K562 (cell line): ENCODE results near the gene FBLIM1. TPM values are rescaled to one million over a fixed set of nuclear protein-coding genes. Genes with fewer than 3 reads are reported as not detected.

Experiments
- polyA plus RNA-seq, 8 experiments: library from polyadenylated mRNA; depleted of rRNA in 4 of 8; stranded (reverse) in 5 of 8; unstranded in 3 of 8; fragments of >200 nt; fragmentation: Nextera tagmentation in 2 of 8; fragmentation: Illumina TruSeq in 1 of 8; extraction: Ambion mirVana in 2 of 8; extraction: Trizol in 1 of 8; gene quantifications; 2 replicates each; pipeline versions ENCODE4 v1.2.1 to v1.2.3, GENCODE V29; 2011 to 2014; ENCODE audit warnings: inconsistent platforms in 1 of 8, missing spikeins in 1 of 8
- total RNA-seq, 7 experiments: library from RNA; depleted of rRNA in 6 of 7; stranded (reverse); fragments of >200 nt in 6 of 7; fragmentation: Illumina TruSeq in 2 of 7; extraction: Trizol in 2 of 7; gene quantifications; 2 replicates each; pipeline versions ENCODE4 v1.2.1 to v1.2.3, GENCODE V29; 2011 to 2021; ENCODE audit warnings: low replicate concordance in 1 of 7

Gene FBLIM1
- total and polyA plus RNA-seq, 9 of the 15 experiments (the other 6 are each of a cell fraction or from before 2014, with no cell fraction given), result 0.14 to 0.24 TPM; not detected in 7

Other genes starting within 250 kb of the FBLIM1 start
Only the 7 nearest of the 11 such genes appear.
- not detected in 2 replicates for gene AGMAT, start 173.7 kb upstream of the FBLIM1 start, total RNA-seq (2014; rRNA removed)
- gene AGMAT, start 173.7 kb upstream of the FBLIM1 start, total RNA-seq (2014; rRNA removed; fragmentation: Illumina TruSeq; extraction: Trizol), result not detected in 2 replicates
- not detected in 2 replicates for gene AGMAT, start 173.7 kb upstream of the FBLIM1 start, total RNA-seq (2015; rRNA removed; fragmentation: Illumina TruSeq; extraction: Trizol)
- gene AGMAT, start 173.7 kb upstream of the FBLIM1 start, total RNA-seq (2021), result 0.07 TPM in 1 of 2 replicates, not detected in the other
- gene AGMAT, start 173.7 kb upstream of the FBLIM1 start, polyA plus RNA-seq (2011; rRNA removed), result not detected in 2 replicates
- not detected in 2 replicates for gene AGMAT, start 173.7 kb upstream of the FBLIM1 start, polyA plus RNA-seq (2014; fragmentation: Illumina TruSeq; extraction: Trizol)
- gene AGMAT, start 173.7 kb upstream of the FBLIM1 start, polyA plus RNA-seq (2014; fragmentation: Nextera tagmentation; extraction: Ambion mirVana), result not detected
- gene AGMAT, start 173.7 kb upstream of the FBLIM1 start, polyA plus RNA-seq (2014; rRNA removed), result not detected in 2 replicates
- 21.2 and 31.5 TPM in 2 replicates for gene DDI2, start 141.3 kb upstream of the FBLIM1 start, total RNA-seq (2014; rRNA removed)
- gene DDI2, start 141.3 kb upstream of the FBLIM1 start, total RNA-seq (2014; rRNA removed; fragmentation: Illumina TruSeq; extraction: Trizol), result 29.3 and 31.8 TPM in 2 replicates
- gene DDI2, start 141.3 kb upstream of the FBLIM1 start, total RNA-seq (2015; rRNA removed; fragmentation: Illumina TruSeq; extraction: Trizol), result 23.6 and 23.9 TPM in 2 replicates
- 48.4 and 50.1 TPM in 2 replicates for gene DDI2, start 141.3 kb upstream of the FBLIM1 start, total RNA-seq (2021)
- gene DDI2, start 141.3 kb upstream of the FBLIM1 start, polyA plus RNA-seq (2011; rRNA removed), result 14.5 and 16.3 TPM in 2 replicates
- gene DDI2, start 141.3 kb upstream of the FBLIM1 start, polyA plus RNA-seq (2014; fragmentation: Illumina TruSeq; extraction: Trizol), result 27.4 and 32.0 TPM in 2 replicates
- gene DDI2, start 141.3 kb upstream of the FBLIM1 start, polyA plus RNA-seq (2014; fragmentation: Nextera tagmentation; extraction: Ambion mirVana), result 1 to 10 TPM; 6.5 to 7.3 TPM
- 17.1 and 19.1 TPM in 2 replicates for gene DDI2, start 141.3 kb upstream of the FBLIM1 start, polyA plus RNA-seq (2014; rRNA removed)
- 28.6 and 36.7 TPM in 2 replicates for gene PLEKHM2, start 74.5 kb upstream of the FBLIM1 start, total RNA-seq (2014; rRNA removed)
- 7.8 and 15.6 TPM in 2 replicates for gene PLEKHM2, start 74.5 kb upstream of the FBLIM1 start, total RNA-seq (2014; rRNA removed; fragmentation: Illumina TruSeq; extraction: Trizol)
- 33.2 and 34.3 TPM in 2 replicates for gene PLEKHM2, start 74.5 kb upstream of the FBLIM1 start, total RNA-seq (2015; rRNA removed; fragmentation: Illumina TruSeq; extraction: Trizol)
- 63.7 and 65.3 TPM in 2 replicates for gene PLEKHM2, start 74.5 kb upstream of the FBLIM1 start, total RNA-seq (2021)
- 34.9 and 54.1 TPM in 2 replicates for gene PLEKHM2, start 74.5 kb upstream of the FBLIM1 start, polyA plus RNA-seq (2011; rRNA removed)
- gene PLEKHM2, start 74.5 kb upstream of the FBLIM1 start, polyA plus RNA-seq (2014; fragmentation: Illumina TruSeq; extraction: Trizol), result 35.1 and 47.8 TPM in 2 replicates
- under 1 TPM; 0.27 to 0.78 TPM for gene PLEKHM2, start 74.5 kb upstream of the FBLIM1 start, polyA plus RNA-seq (2014; fragmentation: Nextera tagmentation; extraction: Ambion mirVana)
- gene PLEKHM2, start 74.5 kb upstream of the FBLIM1 start, polyA plus RNA-seq (2014; rRNA removed), result 41.1 and 42.7 TPM in 2 replicates
- 0.41 and 0.78 TPM in 2 replicates for gene SLC25A34, start 22.5 kb upstream of the FBLIM1 start, total RNA-seq (2014; rRNA removed)
- 0.06 and 0.11 TPM in 2 replicates for gene SLC25A34, start 22.5 kb upstream of the FBLIM1 start, total RNA-seq (2014; rRNA removed; fragmentation: Illumina TruSeq; extraction: Trizol)
- gene SLC25A34, start 22.5 kb upstream of the FBLIM1 start, total RNA-seq (2015; rRNA removed; fragmentation: Illumina TruSeq; extraction: Trizol), result 0.26 and 0.43 TPM in 2 replicates
- 0.13 and 0.16 TPM in 2 replicates for gene SLC25A34, start 22.5 kb upstream of the FBLIM1 start, total RNA-seq (2021)
- 0.24 and 0.31 TPM in 2 replicates for gene SLC25A34, start 22.5 kb upstream of the FBLIM1 start, polyA plus RNA-seq (2011; rRNA removed)
- gene SLC25A34, start 22.5 kb upstream of the FBLIM1 start, polyA plus RNA-seq (2014; fragmentation: Illumina TruSeq; extraction: Trizol), result 0.16 and 0.21 TPM in 2 replicates
- gene SLC25A34, start 22.5 kb upstream of the FBLIM1 start, polyA plus RNA-seq (2014; fragmentation: Nextera tagmentation; extraction: Ambion mirVana), result under 1 TPM; 0.01 to 0.03 TPM
- 0.22 and 0.57 TPM in 2 replicates for gene SLC25A34, start 22.5 kb upstream of the FBLIM1 start, polyA plus RNA-seq (2014; rRNA removed)
- not detected in 2 replicates for gene TMEM82, start 16.3 kb upstream of the FBLIM1 start, total RNA-seq (2014; rRNA removed)
- gene TMEM82, start 16.3 kb upstream of the FBLIM1 start, total RNA-seq (2014; rRNA removed; fragmentation: Illumina TruSeq; extraction: Trizol), result not detected in 2 replicates
- gene TMEM82, start 16.3 kb upstream of the FBLIM1 start, total RNA-seq (2015; rRNA removed; fragmentation: Illumina TruSeq; extraction: Trizol), result not detected in 2 replicates
- not detected in 2 replicates for gene TMEM82, start 16.3 kb upstream of the FBLIM1 start, total RNA-seq (2021)
- not detected in 2 replicates for gene TMEM82, start 16.3 kb upstream of the FBLIM1 start, polyA plus RNA-seq (2011; rRNA removed)
- gene TMEM82, start 16.3 kb upstream of the FBLIM1 start, polyA plus RNA-seq (2014; fragmentation: Illumina TruSeq; extraction: Trizol), result not detected in 2 replicates
- not detected for gene TMEM82, start 16.3 kb upstream of the FBLIM1 start, polyA plus RNA-seq (2014; fragmentation: Nextera tagmentation; extraction: Ambion mirVana)
- gene TMEM82, start 16.3 kb upstream of the FBLIM1 start, polyA plus RNA-seq (2014; rRNA removed), result not detected in 2 replicates
- gene UQCRHL, start 48.9 kb downstream of the FBLIM1 start, total RNA-seq (2014; rRNA removed), result 40.7 and 76.9 TPM in 2 replicates
- gene UQCRHL, start 48.9 kb downstream of the FBLIM1 start, total RNA-seq (2014; rRNA removed; fragmentation: Illumina TruSeq; extraction: Trizol), result 41.3 and 45.7 TPM in 2 replicates
- gene UQCRHL, start 48.9 kb downstream of the FBLIM1 start, total RNA-seq (2015; rRNA removed; fragmentation: Illumina TruSeq; extraction: Trizol), result 19.4 and 21.8 TPM in 2 replicates
- gene UQCRHL, start 48.9 kb downstream of the FBLIM1 start, total RNA-seq (2021), result 5.1 and 5.9 TPM in 2 replicates
- 26.3 and 27.6 TPM in 2 replicates for gene UQCRHL, start 48.9 kb downstream of the FBLIM1 start, polyA plus RNA-seq (2011; rRNA removed)
- gene UQCRHL, start 48.9 kb downstream of the FBLIM1 start, polyA plus RNA-seq (2014; fragmentation: Illumina TruSeq; extraction: Trizol), result 17.6 and 18.9 TPM in 2 replicates
- 10 to 100 TPM; 20.4 to 25.8 TPM for gene UQCRHL, start 48.9 kb downstream of the FBLIM1 start, polyA plus RNA-seq (2014; fragmentation: Nextera tagmentation; extraction: Ambion mirVana)
- gene UQCRHL, start 48.9 kb downstream of the FBLIM1 start, polyA plus RNA-seq (2014; rRNA removed), result 13.2 and 27.2 TPM in 2 replicates
- gene SPEN, start 88.9 kb downstream of the FBLIM1 start, total RNA-seq (2014; rRNA removed), result 27.2 and 27.8 TPM in 2 replicates
- 29.9 and 36.1 TPM in 2 replicates for gene SPEN, start 88.9 kb downstream of the FBLIM1 start, total RNA-seq (2014; rRNA removed; fragmentation: Illumina TruSeq; extraction: Trizol)
- 24.5 and 29.1 TPM in 2 replicates for gene SPEN, start 88.9 kb downstream of the FBLIM1 start, total RNA-seq (2015; rRNA removed; fragmentation: Illumina TruSeq; extraction: Trizol)
- gene SPEN, start 88.9 kb downstream of the FBLIM1 start, total RNA-seq (2021), result 72.1 and 80.2 TPM in 2 replicates
- gene SPEN, start 88.9 kb downstream of the FBLIM1 start, polyA plus RNA-seq (2011; rRNA removed), result 11.9 and 16.4 TPM in 2 replicates
- gene SPEN, start 88.9 kb downstream of the FBLIM1 start, polyA plus RNA-seq (2014; fragmentation: Illumina TruSeq; extraction: Trizol), result 87.5 and 87.6 TPM in 2 replicates
- 10 to 100 TPM in 1 of 2 experiments, 1 to 10 TPM in 1; 5.7 to 13.1 TPM for gene SPEN, start 88.9 kb downstream of the FBLIM1 start, polyA plus RNA-seq (2014; fragmentation: Nextera tagmentation; extraction: Ambion mirVana)
- 31.9 and 34.6 TPM in 2 replicates for gene SPEN, start 88.9 kb downstream of the FBLIM1 start, polyA plus RNA-seq (2014; rRNA removed)